Measurements from ENCODE around the gene ADAMTS7. TPM values are rescaled to one million over a fixed set of nuclear protein-coding genes. Genes with fewer than 3 reads are reported as not detected.

ADAMTS7 gene
- total and polyA plus RNA-seq, 2 donors (not counting 3 experiments of a cell fraction or from before 2014, with no cell fraction given): 49.6 to 64.7 TPM

DNA sequence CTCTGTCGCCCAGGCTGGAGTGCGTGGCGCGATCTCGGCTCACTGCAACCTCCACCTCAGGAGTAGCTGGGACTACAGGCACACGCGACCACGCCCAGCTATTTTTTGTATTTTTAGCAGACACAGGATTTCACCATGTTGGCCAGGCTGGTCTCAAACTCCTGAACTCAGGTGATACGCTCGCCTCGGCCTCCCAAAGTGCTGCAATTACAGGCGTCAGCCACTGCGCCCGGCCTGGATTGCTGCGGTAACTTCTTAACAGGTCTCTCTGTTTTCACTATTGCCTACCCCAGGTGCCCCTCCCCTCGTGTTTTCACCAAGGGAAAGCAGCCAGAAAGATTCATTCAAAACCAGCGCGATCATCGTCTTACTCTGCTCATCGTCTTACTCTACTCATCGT is 10.5 kb downstream of the ADAMTS7 start:
- no TSS peak for BruUV-seq (replicated peaks)
- CTCF ChIA-PET: interaction anchor here (1.6 kb wide), 1 partner anchor 10 kb away, joined by 9 read pairs; the partner anchor contains the start of gene ADAMTS7

DNA sequence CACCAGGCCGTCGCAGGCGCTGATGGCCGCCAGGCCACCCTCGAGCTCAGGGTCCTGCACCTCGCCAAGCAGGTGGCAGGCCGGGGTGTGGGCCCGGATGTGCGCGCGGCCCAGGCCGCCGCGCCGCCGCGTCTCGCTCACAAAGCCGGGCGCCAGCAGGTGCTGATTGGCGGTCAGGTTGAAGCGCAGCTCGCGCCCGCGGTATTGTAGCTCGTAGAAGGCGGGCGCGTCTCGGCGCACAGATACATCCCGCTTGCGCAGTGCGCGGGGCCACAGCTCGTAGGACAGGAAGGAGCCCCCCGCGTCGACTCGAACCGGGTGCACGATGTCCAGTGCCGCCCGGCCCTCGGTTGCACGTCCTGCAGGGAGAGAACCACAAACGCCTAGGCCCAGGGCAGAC is 11.1 kb downstream of the ADAMTS7 start:
- no peak for DNase-seq (ENCODE audit: low read depth, low spot score)
- no TSS peak for BruUV-seq (replicated peaks)
- TF ChIP-seq POLR2AphosphoS5 (IDR thresholded peaks at IDR 0.05; ENCODE audit: insufficient read depth, low read depth, low read length) (no peak), JUN (IDR thresholded peaks at IDR 0.05; ENCODE audit: borderline replicate concordance, insufficient read depth, insufficient read length, low read depth) (no peak), MYC (IDR thresholded peaks at IDR 0.05; ENCODE audit: low read depth, low read length) (no peak), POLR2A (IDR thresholded peaks at IDR 0.05; ENCODE audit: low read depth, low read length) (no peak), EZH2 (IDR thresholded peaks at IDR 0.05; ENCODE audit: borderline replicate concordance, low read depth, low read length, severe bottlenecking) (no peak), FOS (IDR thresholded peaks at IDR 0.05; ENCODE audit: borderline replicate concordance, insufficient read depth, low read length) (no peak), GATA2 (IDR thresholded peaks at IDR 0.05; ENCODE audit: insufficient read depth, insufficient read length, low read depth, low read length) (no peak)
- TF ChIP-seq, protein P1, sequence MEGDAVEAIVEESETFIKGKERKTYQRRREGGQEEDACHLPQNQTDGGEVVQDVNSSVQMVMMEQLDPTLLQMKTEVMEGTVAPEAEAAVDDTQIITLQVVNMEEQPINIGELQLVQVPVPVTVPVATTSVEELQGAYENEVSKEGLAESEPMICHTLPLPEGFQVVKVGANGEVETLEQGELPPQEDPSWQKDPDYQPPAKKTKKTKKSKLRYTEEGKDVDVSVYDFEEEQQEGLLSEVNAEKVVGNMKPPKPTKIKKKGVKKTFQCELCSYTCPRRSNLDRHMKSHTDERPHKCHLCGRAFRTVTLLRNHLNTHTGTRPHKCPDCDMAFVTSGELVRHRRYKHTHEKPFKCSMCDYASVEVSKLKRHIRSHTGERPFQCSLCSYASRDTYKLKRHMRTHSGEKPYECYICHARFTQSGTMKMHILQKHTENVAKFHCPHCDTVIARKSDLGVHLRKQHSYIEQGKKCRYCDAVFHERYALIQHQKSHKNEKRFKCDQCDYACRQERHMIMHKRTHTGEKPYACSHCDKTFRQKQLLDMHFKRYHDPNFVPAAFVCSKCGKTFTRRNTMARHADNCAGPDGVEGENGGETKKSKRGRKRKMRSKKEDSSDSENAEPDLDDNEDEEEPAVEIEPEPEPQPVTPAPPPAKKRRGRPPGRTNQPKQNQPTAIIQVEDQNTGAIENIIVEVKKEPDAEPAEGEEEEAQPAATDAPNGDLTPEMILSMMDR (IDR thresholded peaks at IDR 0.05; ENCODE audit: extremely low read depth in 1 of 2, insufficient read depth in 1 of 2, low read depth in 1 of 2, low read length in 2 of 2): no peak
- TF ChIP-seq, protein P2, sequence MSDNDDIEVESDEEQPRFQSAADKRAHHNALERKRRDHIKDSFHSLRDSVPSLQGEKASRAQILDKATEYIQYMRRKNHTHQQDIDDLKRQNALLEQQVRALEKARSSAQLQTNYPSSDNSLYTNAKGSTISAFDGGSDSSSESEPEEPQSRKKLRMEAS (IDR thresholded peaks at IDR 0.05; ENCODE audit: insufficient read depth, insufficient read length): no peak
- Histone ChIP-seq H3K9me1 (replicated peaks; ENCODE audit: control insufficient read depth, extremely low read depth, insufficient read depth, low read length) (no peaks in the 10 kb centered on the region), H2AFZ (ENCODE audit: low read depth, low read length) (no peak overlapping the region), H3K27me3 (ENCODE audit: control insufficient read depth in 2 of 2, insufficient read depth in 2 of 2, low read length in 2 of 2) (no peaks in the 10 kb centered on the region), H4K20me1 (replicated peaks; ENCODE audit: control insufficient read depth, extremely low read depth, insufficient read depth, low read length) (no peaks in the 10 kb centered on the region), H3K4me1 (ENCODE audit: control insufficient read depth, extremely low read depth, insufficient read depth, low read length) (no peaks in the 10 kb centered on the region), H3K4me3 (replicated peaks in 1 of 3; ENCODE audit: insufficient read depth in 1 of 3, low read depth in 1 of 3, low read length in 3 of 3) (no peak overlapping the region), H3K9me3 (replicated peaks; ENCODE audit: control insufficient read depth, insufficient read depth, low read length) (no peaks in the 10 kb centered on the region), H3K4me2 (ENCODE audit: insufficient read depth, low read length) (no peak overlapping the region), H3K27ac (ENCODE audit: insufficient read depth, low read depth, low read length) (no peak overlapping the region), H3K79me2 (ENCODE audit: control insufficient read depth, insufficient read depth, low read length) (no peaks in the 10 kb centered on the region), H3K9ac (replicated peaks; ENCODE audit: extremely low read depth, insufficient read depth, low read length) (no peak overlapping the region), H3K36me3 (ENCODE audit: control insufficient read depth in 2 of 2, extremely low read depth in 1 of 2, insufficient read depth in 2 of 2, low read length in 2 of 2) (peaks cover 0 to 14% of the 10 kb centered on the region in 2 experiments)
- POLR2A ChIA-PET: no interaction called here
- no peak for FAIRE-seq
- dilution Hi-C loops (cut with MboI; ENCODE audit: extremely low pct_ligation_motif_present, low sequenced_read_pairs) (no loop called here), intact Hi-C loops (cut with micrococcal nuclease) (no loop called here)
- CTCF ChIA-PET: interaction anchor here (1.0 to 1.6 kb wide), 3 partner anchors 8 to 77 kb away, joined by 4 to 9 read pairs (median 6); partner anchors contain the start of gene ADAMTS7

More for the DNA sequence above, 10.5 kb downstream of the ADAMTS7 start:
- DNase-seq (ENCODE audit: low read depth, low spot score) (no peak), FAIRE-seq (no peak)
- dilution Hi-C loops (cut with MboI; ENCODE audit: extremely low pct_ligation_motif_present, low sequenced_read_pairs): no loop called here
- intact Hi-C loops (cut with micrococcal nuclease): no loop called here
- H3K4me1 ChIP-seq (ENCODE audit: control insufficient read depth, extremely low read depth, insufficient read depth, low read length): no peaks in the 10 kb centered on the region
- no peaks in the 10 kb centered on the region for H3K9me3 ChIP-seq (replicated peaks; ENCODE audit: control insufficient read depth, insufficient read depth, low read length)
- H3K4me2 ChIP-seq (ENCODE audit: insufficient read depth, low read length): no peak overlapping the region
- H3K27ac ChIP-seq (ENCODE audit: insufficient read depth, low read depth, low read length): no peak overlapping the region
- POLR2A ChIA-PET: no interaction called here
- no peak overlapping the region for H3K9ac ChIP-seq (replicated peaks; ENCODE audit: extremely low read depth, insufficient read depth, low read length)
- no peaks in the 10 kb centered on the region for H4K20me1 ChIP-seq (replicated peaks; ENCODE audit: control insufficient read depth, extremely low read depth, insufficient read depth, low read length)
- H3K79me2 ChIP-seq (ENCODE audit: control insufficient read depth, insufficient read depth, low read length): peaks cover 2% of the 10 kb centered on the region
- H3K9me1 ChIP-seq (replicated peaks; ENCODE audit: control insufficient read depth, extremely low read depth, insufficient read depth, low read length): no peaks in the 10 kb centered on the region
- H3K4me3 ChIP-seq (replicated peaks in 1 of 3; ENCODE audit: insufficient read depth in 1 of 3, low read depth in 1 of 3, low read length in 3 of 3): no peak overlapping the region
- H3K36me3 ChIP-seq (ENCODE audit: control insufficient read depth in 2 of 2, extremely low read depth in 1 of 2, insufficient read depth in 2 of 2, low read length in 2 of 2): peaks cover 0 to 15% of the 10 kb centered on the region in 2 experiments
- TF ChIP-seq, protein P1 (IDR thresholded peaks at IDR 0.05; ENCODE audit: extremely low read depth in 1 of 2, insufficient read depth in 1 of 2, low read depth in 1 of 2, low read length in 2 of 2): no peak
- TF ChIP-seq GATA2 (IDR thresholded peaks at IDR 0.05; ENCODE audit: insufficient read depth, insufficient read length, low read depth, low read length) (no peak), POLR2AphosphoS5 (IDR thresholded peaks at IDR 0.05; ENCODE audit: insufficient read depth, low read depth, low read length) (no peak), EZH2 (IDR thresholded peaks at IDR 0.05; ENCODE audit: borderline replicate concordance, low read depth, low read length, severe bottlenecking) (no peak)
- TF ChIP-seq, protein P2 (IDR thresholded peaks at IDR 0.05; ENCODE audit: insufficient read depth, insufficient read length): no peak
- no peaks in the 10 kb centered on the region for H3K27me3 ChIP-seq (ENCODE audit: control insufficient read depth in 2 of 2, insufficient read depth in 2 of 2, low read length in 2 of 2)
- H2AFZ ChIP-seq (ENCODE audit: low read depth, low read length): no peak overlapping the region

All from endothelial cell of umbilical vein (primary cell).